ENCODE data around the gene JAGN1. TPM values are rescaled to one million over a fixed set of nuclear protein-coding genes. Genes with fewer than 3 reads are reported as not detected.
A peak's percentile ranks its signal among the peaks of the same experiment; 100 is the strongest.

The JAGN1 gene
- total and polyA plus RNA-seq, 4 experiments from 2014 or later = 26.5 to 48.3 (median 35.0) TPM

- intact Hi-C loops (cut with micrococcal nuclease) = no loop called here
- CTCF ChIA-PET (ENCODE audit: partially characterized antibody) = no interaction called here
- POLR2A ChIA-PET (ENCODE audit: partially characterized antibody) = interaction anchor here (1.5 kb wide), 1 partner anchor 11 kb away, joined by 4 read pairs; the partner anchor contains the start of gene JAGN1
Observed at GRCh38 chr3:9879830-9880549, 10.4 kb upstream of the JAGN1 start, which contains the start of gene CIDEC. CIDEC (minus strand) TSS chr3:9880253; CDS start chr3:9878486, 1,767 bp downstream.

GRCh38 chr3:9881441-9881840, 9.0 kb upstream of the JAGN1 start:
- H3K27me3 ChIP-seq (ENCODE audit: insufficient read depth, low read length) = no peaks in the 10 kb centered on the region
- no peak overlapping the region for H3K27ac ChIP-seq (ENCODE audit: low read depth, low read length)
- no peaks in the 10 kb centered on the region for H3K4me1 Mint-ChIP-seq
- no peak for DNase-seq
- intact Hi-C loops (cut with micrococcal nuclease) = no loop called here
- H3K27ac Mint-ChIP-seq = no peak overlapping the region
- H3K36me3 Mint-ChIP-seq = no peaks in the 10 kb centered on the region
- ChIA-PET CTCF (ENCODE audit: partially characterized antibody) (interaction anchor here (0.7 kb wide), 2 partner anchors 62 to 279 kb away, joined by 3 read pairs; no protein-coding TSS in a partner anchor), POLR2A (ENCODE audit: partially characterized antibody) (no interaction called here)
- no peak overlapping the region for H3K4me3 Mint-ChIP-seq
- peaks cover 0 to 2% of the 10 kb centered on the region in 2 donors for H3K27me3 Mint-ChIP-seq
- no peaks in the 10 kb centered on the region for H3K4me1 ChIP-seq (ENCODE audit: insufficient read depth, low read length)
- no peaks in the 10 kb centered on the region for H3K9me3 Mint-ChIP-seq
- no peaks in the 10 kb centered on the region for H3K36me3 ChIP-seq (ENCODE audit: insufficient read depth, low read length)
- H3K9me3 ChIP-seq (ENCODE audit: control insufficient read depth in 1 of 2, low read length in 2 of 2) = no peaks in the 10 kb centered on the region
- no peak overlapping the region for H3K4me3 ChIP-seq (ENCODE audit: low read length in 2 of 2)

More at GRCh38 chr3:9879830-9880549, 10.4 kb upstream of the JAGN1 start, which contains the start of gene CIDEC:
- Histone ChIP-seq H3K9me3 (ENCODE audit: control insufficient read depth in 1 of 2, low read length in 2 of 2) (no peaks in the 10 kb centered on the region), H3K4me1 (ENCODE audit: insufficient read depth, low read length) (no peaks in the 10 kb centered on the region), H3K4me3 (ENCODE audit: low read length in 2 of 2) (no peak within 1 kb of the TSS), H3K36me3 (ENCODE audit: insufficient read depth, low read length) (no peaks in the 10 kb centered on the region), H3K27ac (ENCODE audit: low read depth, low read length) (no peak within 1 kb of the TSS), H3K27me3 (ENCODE audit: insufficient read depth, low read length) (no peaks in the 10 kb centered on the region)
- Mint-ChIP-seq H3K27me3 (peaks cover 0 to 2% of the 10 kb centered on the region in 2 donors), H3K27ac (peak within 1 kb of the TSS in 1 of 7 donors; percentile 15), H3K4me3 (no peak within 1 kb of the TSS), H3K4me1 (peaks cover 0 to 2% (median 0%) of the 10 kb centered on the region in 4 donors), H3K36me3 (no peaks in the 10 kb centered on the region), H3K9me3 (no peaks in the 10 kb centered on the region)
- DNase-seq = no peak

- H3K27me3 Mint-ChIP-seq = peaks cover 0 to 2% of the 10 kb centered on the region in 2 donors
- Histone ChIP-seq H3K27me3 (ENCODE audit: insufficient read depth, low read length) (no peaks in the 10 kb centered on the region), H3K4me3 (ENCODE audit: low read length in 2 of 2) (no peak overlapping the region), H3K36me3 (ENCODE audit: insufficient read depth, low read length) (no peaks in the 10 kb centered on the region), H3K9me3 (ENCODE audit: control insufficient read depth in 1 of 2, low read length in 2 of 2) (no peaks in the 10 kb centered on the region), H3K27ac (ENCODE audit: low read depth, low read length) (no peak overlapping the region), H3K4me1 (ENCODE audit: insufficient read depth, low read length) (no peaks in the 10 kb centered on the region)
- DNase-seq = no peak
- H3K36me3 Mint-ChIP-seq = no peaks in the 10 kb centered on the region
- no peaks in the 10 kb centered on the region for H3K9me3 Mint-ChIP-seq
- intact Hi-C loops (cut with micrococcal nuclease) = no loop called here
- ChIA-PET CTCF (ENCODE audit: partially characterized antibody) (interaction anchor here (0.8 to 1.6 kb wide), 3 partner anchors 30 to 451 kb away, joined by 3 to 4 read pairs (median 3); no protein-coding TSS in a partner anchor), POLR2A (ENCODE audit: partially characterized antibody) (interaction anchor here (1.0 kb wide), 1 partner anchor 62 kb away, joined by 3 read pairs; no protein-coding TSS in a partner anchor)
- no peak overlapping the region for H3K27ac Mint-ChIP-seq
- no peak overlapping the region for H3K4me3 Mint-ChIP-seq
- no peaks in the 10 kb centered on the region for H3K4me1 Mint-ChIP-seq
Observed at GRCh38 chr3:9883706-9884554, 6.5 kb upstream of the JAGN1 start.

GRCh38 chr3:9884555-9885165, 5.8 kb upstream of the JAGN1 start:
- Histone ChIP-seq H3K27ac (ENCODE audit: low read depth, low read length) (no peak overlapping the region), H3K27me3 (ENCODE audit: insufficient read depth, low read length) (no peaks in the 10 kb centered on the region), H3K4me3 (ENCODE audit: low read length in 2 of 2) (no peak overlapping the region), H3K9me3 (ENCODE audit: control insufficient read depth in 1 of 2, low read length in 2 of 2) (no peaks in the 10 kb centered on the region), H3K36me3 (ENCODE audit: insufficient read depth, low read length) (no peaks in the 10 kb centered on the region), H3K4me1 (ENCODE audit: insufficient read depth, low read length) (peaks cover under 1% of the 10 kb centered on the region)
- ChIA-PET CTCF (ENCODE audit: partially characterized antibody) (interaction anchor here (0.8 to 1.6 kb wide), 2 partner anchors 30 to 450 kb away, joined by 3 read pairs; no protein-coding TSS in a partner anchor), POLR2A (ENCODE audit: partially characterized antibody) (no interaction called here)
- Mint-ChIP-seq H3K4me3 (no peak overlapping the region), H3K4me1 (peaks cover 0 to 2% (median 0%) of the 10 kb centered on the region in 4 donors), H3K9me3 (no peaks in the 10 kb centered on the region), H3K27me3 (peaks cover 0 to 2% of the 10 kb centered on the region in 2 donors), H3K27ac (no peak overlapping the region), H3K36me3 (no peaks in the 10 kb centered on the region)
- intact Hi-C loops (cut with micrococcal nuclease) = no loop called here
- no peak for DNase-seq

GRCh38 chr3:9886328-9886727, 4.1 kb upstream of the JAGN1 start:
- Mint-ChIP-seq H3K4me3 (no peak overlapping the region), H3K4me1 (peaks cover 3 to 19% (median 5%) of the 10 kb centered on the region in 4 donors), H3K9me3 (no peaks in the 10 kb centered on the region), H3K36me3 (peaks cover 0 to 11% of the 10 kb centered on the region in 2 donors), H3K27me3 (peaks cover 0 to 2% of the 10 kb centered on the region in 2 donors), H3K27ac (no peak overlapping the region)
- ChIA-PET CTCF (ENCODE audit: partially characterized antibody) (no interaction called here), POLR2A (ENCODE audit: partially characterized antibody) (no interaction called here)
- no peaks in the 10 kb centered on the region for H3K36me3 ChIP-seq (ENCODE audit: insufficient read depth, low read length)
- DNase-seq = no peak
- H3K9me3 ChIP-seq (ENCODE audit: control insufficient read depth in 1 of 2, low read length in 2 of 2) = no peaks in the 10 kb centered on the region
- H3K4me3 ChIP-seq (ENCODE audit: low read length in 2 of 2) = no peak overlapping the region
- intact Hi-C loops (cut with micrococcal nuclease) = no loop called here
- H3K27ac ChIP-seq (ENCODE audit: low read depth, low read length) = no peak overlapping the region
- peaks cover 10% of the 10 kb centered on the region for H3K4me1 ChIP-seq (ENCODE audit: insufficient read depth, low read length)
- H3K27me3 ChIP-seq (ENCODE audit: insufficient read depth, low read length) = no peaks in the 10 kb centered on the region

- H3K36me3 Mint-ChIP-seq = peaks cover 3 to 15% of the 10 kb centered on the region in 2 donors
- peaks cover 8 to 26% (median 12%) of the 10 kb centered on the region in 4 donors for H3K4me1 Mint-ChIP-seq
- H3K4me3 Mint-ChIP-seq = no peak overlapping the region
- H3K9me3 Mint-ChIP-seq = no peaks in the 10 kb centered on the region
- no peak overlapping the region for H3K27ac ChIP-seq (ENCODE audit: low read depth, low read length)
- H3K27me3 Mint-ChIP-seq = peaks cover 0 to 2% of the 10 kb centered on the region in 2 donors
- intact Hi-C loops (cut with micrococcal nuclease) = no loop called here
- no peak overlapping the region for H3K27ac Mint-ChIP-seq
- H3K36me3 ChIP-seq (ENCODE audit: insufficient read depth, low read length) = no peaks in the 10 kb centered on the region
- POLR2A ChIA-PET (ENCODE audit: partially characterized antibody) = no interaction called here
- DNase-seq = no peak
- no peaks in the 10 kb centered on the region for H3K9me3 ChIP-seq (ENCODE audit: control insufficient read depth in 1 of 2, low read length in 2 of 2)
- H3K27me3 ChIP-seq (ENCODE audit: insufficient read depth, low read length) = no peaks in the 10 kb centered on the region
- no peak overlapping the region for H3K4me3 ChIP-seq (ENCODE audit: low read length in 2 of 2)
- peaks cover 20% of the 10 kb centered on the region for H3K4me1 ChIP-seq (ENCODE audit: insufficient read depth, low read length)
- CTCF ChIA-PET (ENCODE audit: partially characterized antibody) = no interaction called here
Observed at GRCh38 chr3:9887480-9887879, 2.9 kb upstream of the JAGN1 start.

Data from CD4-positive, alpha-beta memory T cell (primary cell).